Activated CD8-positive, alpha-beta memory T cell treated with anti-CD3 and anti-CD28 coated beads for 48 hours (primary cell): ENCODE measurements around the gene GPR18.
"Not testable (repeated sequence)": the region's sequence is repeated elsewhere in the genome, so short reads cannot be mapped to it uniquely, and the experiment has no call there.

ENCODE experiments used
- DNase-seq, 3 experiments: peaks; one replicate each; pipeline ENCODE4 v3.0.0-alpha.2; 2020; ENCODE audit warnings: low read depth in 2 of 3, low spot score in 2 of 3

The GPR18 gene

GRCh38 chr13:99267927-99268326 is 9.7 kb upstream of the GPR18 start:
- no peak for DNase-seq

- DNase-seq = no peak
Measured at GRCh38 chr13:99266827-99267226, 8.6 kb upstream of the GPR18 start.

GRCh38 chr13:99265821-99266426 is 7.7 kb upstream of the GPR18 start:
- DNase-seq = no peak

GRCh38 chr13:99265162-99265800 is 7.1 kb upstream of the GPR18 start:
- no peak for DNase-seq

GRCh38 chr13:99264051-99264450 is 5.9 kb upstream of the GPR18 start:
- DNase-seq = no peak

GRCh38 chr13:99263126-99263785 is 5.1 kb upstream of the GPR18 start:
- DNase-seq = no peak

GRCh38 chr13:99261059-99261458 is 2.9 kb upstream of the GPR18 start:
- no peak for DNase-seq

GRCh38 chr13:99260216-99260615 is 2.0 kb upstream of the GPR18 start:
- no peak for DNase-seq

- no peak for DNase-seq
Measured at GRCh38 chr13:99258946-99259345, 767 bp upstream of the GPR18 start.

GRCh38 chr13:99257291-99257690 is 888 bp downstream of the GPR18 start:
- DNase-seq = no peak

GRCh38 chr13:99256709-99257108 is 1.5 kb downstream of the GPR18 start:
- no peak for DNase-seq

GRCh38 chr13:99256283-99256682 is 1.9 kb downstream of the GPR18 start:
- DNase-seq = no peak

GRCh38 chr13:99255271-99255670 is 2.9 kb downstream of the GPR18 start:
- no peak for DNase-seq

GRCh38 chr13:99254830-99255229 is 3.3 kb downstream of the GPR18 start:
- DNase-seq = no peak

GRCh38 chr13:99251921-99252320 is 6.3 kb downstream of the GPR18 start:
- no peak for DNase-seq

- DNase-seq = no peak
Measured at GRCh38 chr13:99250982-99251825, 7.0 kb downstream of the GPR18 start.

- DNase-seq = not testable (repeated sequence)
Measured at GRCh38 chr13:99249606-99250005, 8.6 kb downstream of the GPR18 start.

GRCh38 chr13:99249178-99249577 is 9.0 kb downstream of the GPR18 start:
- not testable (repeated sequence) for DNase-seq

GRCh38 chr13:99246100-99246499 is 12.1 kb downstream of the GPR18 start:
- DNase-seq = no peak

GRCh38 chr13:99237981-99238662 is 20.1 kb downstream of the GPR18 start:
- no peak for DNase-seq

- DNase-seq = no peak
Measured at GRCh38 chr13:99231721-99232120, 26.5 kb downstream of the GPR18 start.
